ENCODE measurements around the gene NR1H2. TPM values are rescaled to one million over a fixed set of nuclear protein-coding genes. Genes with fewer than 3 reads are reported as not detected.
A peak's percentile ranks its signal among the peaks of the same experiment; 100 is the strongest.

NR1H2 gene
- total RNA-seq, 1 experiment from 2014 or later = 40.3 TPM

DNA sequence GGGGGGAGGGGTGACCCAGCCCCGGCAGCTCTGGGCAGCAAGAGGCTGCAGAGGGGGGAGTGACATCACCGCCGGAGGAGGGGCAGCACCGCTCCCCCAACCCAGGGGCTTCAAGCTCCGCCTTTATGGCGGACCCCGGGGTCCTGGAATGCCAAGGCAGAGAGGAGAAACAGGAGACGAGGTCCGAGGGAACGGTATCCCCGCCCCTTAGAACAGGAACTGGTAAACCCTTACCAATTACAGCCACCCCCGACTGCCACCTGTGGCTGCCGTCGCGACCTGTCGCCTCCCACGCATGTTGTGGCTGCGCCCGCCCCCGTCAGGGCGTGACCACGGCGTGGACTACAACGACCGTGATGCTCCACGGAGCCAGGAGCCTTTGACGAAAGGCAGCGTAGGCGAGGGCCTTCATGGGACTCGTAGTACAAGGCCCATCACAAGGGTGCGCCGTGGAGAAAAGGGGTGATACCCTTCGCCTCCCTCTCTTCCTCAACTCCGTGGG lies 43.0 kb upstream of the NR1H2 start:
- ATAC-seq = peak; percentile 50
- H3K9me2 ChIP-seq (ENCODE audit: insufficient read depth) = no peaks in the 10 kb centered on the region
- H3K27ac ChIP-seq (ENCODE audit: low read depth, low read length) = peak overlapping the region; percentile 39
- DNase-seq (ENCODE audit: low read depth, low spot score) = peak; percentile 88
- TF ChIP-seq EGR1 (IDR thresholded peaks at IDR 0.05; ENCODE audit: low read depth) (peak; percentile 98), RAD21 (IDR thresholded peaks at IDR 0.05; ENCODE audit: low read depth) (no peak), YY1 (IDR thresholded peaks at IDR 0.05; ENCODE audit: extremely low read depth, insufficient replicate concordance, low read depth, low read length) (no peak), EZH2 (IDR thresholded peaks at IDR 0.05) (no peak)
- RAD21 ChIA-PET (ENCODE audit: low non-redundant PET in 1 of 2, low total read pairs in 2 of 2, uncharacterized antibody in 2 of 2, unreplicated experiment in 2 of 2) = interaction anchor here in 1 of 2 experiments (0.6 kb wide), 1 partner anchor 13 kb away, joined by 9 read pairs; no protein-coding TSS in a partner anchor
- CTCF ChIA-PET = no interaction called here
- no peaks in the 10 kb centered on the region for H3K36me3 ChIP-seq (ENCODE audit: control insufficient read depth in 1 of 2, insufficient read depth in 2 of 2, low read length in 2 of 2)
- POLR2A ChIA-PET = interaction anchor here (0.5 kb wide), 1 partner anchor 392 kb away, joined by 4 read pairs; no protein-coding TSS in a partner anchor
- H3K4me1 ChIP-seq (ENCODE audit: control insufficient read depth in 1 of 2, insufficient read depth in 2 of 2, low read length in 2 of 2) = peaks cover 26 to 54% of the 10 kb centered on the region in 2 experiments
- intact Hi-C loops (cut with micrococcal nuclease) = no loop called here
- no peaks in the 10 kb centered on the region for H4K20me1 ChIP-seq (ENCODE audit: insufficient read depth)
- no TSS peak for BruUV-seq (replicated peaks)
- H2AFZ ChIP-seq (ENCODE audit: low read depth, low read length, poor library complexity, severe bottlenecking) = peak overlapping the region; percentile 95
- H3K27me3 ChIP-seq (ENCODE audit: insufficient read depth, low read length) = no peaks in the 10 kb centered on the region
- H3K9me3 ChIP-seq (ENCODE audit: control insufficient read depth in 1 of 2, insufficient read depth in 1 of 2, low read depth in 1 of 2, low read length in 2 of 2) = no peaks in the 10 kb centered on the region
- H3K79me2 ChIP-seq (ENCODE audit: insufficient read depth, low read length) = no peaks in the 10 kb centered on the region
- peak overlapping the region; percentile 11; the same call in 1 of the 2 replicates for H3K9ac ChIP-seq (ENCODE audit: low read length)
- H3K4me3 ChIP-seq (replicated peaks in 1 of 2; ENCODE audit: low read depth in 1 of 2, low read length in 2 of 2) = peak overlapping the region; percentile 40 to 46
- peak overlapping the region; percentile 86 for H3K4me2 ChIP-seq (ENCODE audit: low read length)

DNA sequence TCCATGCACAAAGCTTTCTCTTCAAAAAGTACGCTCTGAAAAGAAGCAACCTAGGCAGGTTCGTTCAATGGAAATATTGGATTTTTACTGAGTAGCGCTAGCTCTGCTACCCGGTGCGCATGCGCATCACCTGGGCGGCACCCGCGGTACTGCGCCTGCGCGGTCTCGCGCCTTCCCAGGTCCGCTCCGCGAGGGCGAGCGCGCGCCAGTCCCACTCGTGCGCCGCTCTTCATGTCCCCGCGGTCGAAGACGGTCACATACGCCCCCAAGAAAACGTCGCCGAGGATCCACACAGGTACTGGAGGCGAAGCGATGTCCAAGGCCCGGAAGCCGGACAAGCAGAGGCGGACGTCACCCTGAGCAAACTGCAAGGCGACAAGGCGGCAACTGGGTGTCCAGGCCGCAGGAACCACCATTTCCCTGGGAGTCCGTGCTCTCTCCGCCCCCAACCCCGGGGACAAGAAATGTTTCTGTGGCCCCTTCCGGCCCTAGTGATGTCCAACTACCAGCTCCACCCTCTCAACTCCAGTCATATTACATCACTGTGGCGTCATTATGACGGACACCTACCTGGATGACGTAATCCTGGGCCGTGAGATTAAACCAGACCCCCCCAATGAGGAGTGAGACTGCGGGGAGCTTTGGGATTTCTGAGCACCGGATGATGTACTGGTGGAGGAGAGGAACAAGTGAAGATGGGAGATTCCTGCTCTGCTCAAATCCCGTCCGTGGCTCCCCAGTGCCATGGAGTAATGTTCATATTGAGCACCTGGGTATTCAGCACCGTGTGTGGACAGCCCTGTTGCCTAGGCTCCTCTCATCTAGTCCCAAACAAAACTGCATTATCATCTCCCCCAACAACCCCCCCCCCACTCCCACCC lies 42.3 kb upstream of the NR1H2 start:
- DNase-seq (ENCODE audit: low read depth, low spot score) (no peak), ATAC-seq (peak; percentile 8; the same call in 1 of the 2 replicates)
- Histone ChIP-seq H3K9ac (ENCODE audit: low read length) (peak overlapping the region; percentile 11; the same call in 1 of the 2 replicates), H4K20me1 (ENCODE audit: insufficient read depth) (no peaks in the 10 kb centered on the region), H3K4me2 (ENCODE audit: low read length) (peak overlapping the region; percentile 86), H2AFZ (ENCODE audit: low read depth, low read length, poor library complexity, severe bottlenecking) (peak overlapping the region; percentile 95), H3K9me3 (ENCODE audit: control insufficient read depth in 1 of 2, insufficient read depth in 1 of 2, low read depth in 1 of 2, low read length in 2 of 2) (no peaks in the 10 kb centered on the region), H3K36me3 (ENCODE audit: control insufficient read depth in 1 of 2, insufficient read depth in 2 of 2, low read length in 2 of 2) (no peaks in the 10 kb centered on the region), H3K4me1 (ENCODE audit: control insufficient read depth in 1 of 2, insufficient read depth in 2 of 2, low read length in 2 of 2) (peaks cover 26 to 51% of the 10 kb centered on the region in 2 experiments), H3K27me3 (ENCODE audit: insufficient read depth, low read length) (no peaks in the 10 kb centered on the region), H3K9me2 (ENCODE audit: insufficient read depth) (no peaks in the 10 kb centered on the region), H3K4me3 (replicated peaks in 1 of 2; ENCODE audit: low read depth in 1 of 2, low read length in 2 of 2) (peak overlapping the region; percentile 40 to 46), H3K27ac (ENCODE audit: low read depth, low read length) (peak overlapping the region; percentile 39), H3K79me2 (ENCODE audit: insufficient read depth, low read length) (no peaks in the 10 kb centered on the region)
- BruUV-seq (replicated peaks) = no TSS peak
- TF ChIP-seq EZH2phosphoT487 (IDR thresholded peaks at IDR 0.05; ENCODE audit: borderline replicate concordance) = no peak
- peak; percentile 36; the same call in 1 of the 2 replicates for TF ChIP-seq CBX3 (IDR thresholded peaks at IDR 0.05; ENCODE audit: low read depth)
- TF ChIP-seq RAD21 (IDR thresholded peaks at IDR 0.05; ENCODE audit: low read depth) = no peak
- peak; percentile 72 for TF ChIP-seq POLR2AphosphoS5 (IDR thresholded peaks at IDR 0.05; ENCODE audit: low read depth, low read length)
- TF ChIP-seq POLR2A (IDR thresholded peaks at IDR 0.05; ENCODE audit: borderline replicate concordance, extremely low read depth, insufficient read depth, insufficient read length) = no peak
- TF ChIP-seq, protein P1, sequence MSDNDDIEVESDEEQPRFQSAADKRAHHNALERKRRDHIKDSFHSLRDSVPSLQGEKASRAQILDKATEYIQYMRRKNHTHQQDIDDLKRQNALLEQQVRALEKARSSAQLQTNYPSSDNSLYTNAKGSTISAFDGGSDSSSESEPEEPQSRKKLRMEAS (IDR thresholded peaks at IDR 0.05) = peak; percentile 98
- no peak for TF ChIP-seq ZNF274 (IDR thresholded peaks at IDR 0.05; ENCODE audit: low read depth, low read length)
- TF ChIP-seq, protein P2, sequence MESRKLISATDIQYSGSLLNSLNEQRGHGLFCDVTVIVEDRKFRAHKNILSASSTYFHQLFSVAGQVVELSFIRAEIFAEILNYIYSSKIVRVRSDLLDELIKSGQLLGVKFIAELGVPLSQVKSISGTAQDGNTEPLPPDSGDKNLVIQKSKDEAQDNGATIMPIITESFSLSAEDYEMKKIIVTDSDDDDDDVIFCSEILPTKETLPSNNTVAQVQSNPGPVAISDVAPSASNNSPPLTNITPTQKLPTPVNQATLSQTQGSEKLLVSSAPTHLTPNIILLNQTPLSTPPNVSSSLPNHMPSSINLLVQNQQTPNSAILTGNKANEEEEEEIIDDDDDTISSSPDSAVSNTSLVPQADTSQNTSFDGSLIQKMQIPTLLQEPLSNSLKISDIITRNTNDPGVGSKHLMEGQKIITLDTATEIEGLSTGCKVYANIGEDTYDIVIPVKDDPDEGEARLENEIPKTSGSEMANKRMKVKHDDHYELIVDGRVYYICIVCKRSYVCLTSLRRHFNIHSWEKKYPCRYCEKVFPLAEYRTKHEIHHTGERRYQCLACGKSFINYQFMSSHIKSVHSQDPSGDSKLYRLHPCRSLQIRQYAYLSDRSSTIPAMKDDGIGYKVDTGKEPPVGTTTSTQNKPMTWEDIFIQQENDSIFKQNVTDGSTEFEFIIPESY (IDR thresholded peaks at IDR 0.05; ENCODE audit: extremely low read depth, insufficient replicate concordance, low read length) = no peak
- TF ChIP-seq TCF7L2 (IDR thresholded peaks at IDR 0.05; ENCODE audit: borderline replicate concordance, extremely low read depth, insufficient read depth, insufficient read length) = no peak
- TF ChIP-seq ZFX (IDR thresholded peaks at IDR 0.05) = 0 out of 2 replicates have a peak, but pooled peaks have one; percentile 23
- TF ChIP-seq, protein P3, sequence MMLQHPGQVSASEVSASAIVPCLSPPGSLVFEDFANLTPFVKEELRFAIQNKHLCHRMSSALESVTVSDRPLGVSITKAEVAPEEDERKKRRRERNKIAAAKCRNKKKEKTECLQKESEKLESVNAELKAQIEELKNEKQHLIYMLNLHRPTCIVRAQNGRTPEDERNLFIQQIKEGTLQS (IDR thresholded peaks at IDR 0.05) = no peak
- no peak for TF ChIP-seq YY1 (IDR thresholded peaks at IDR 0.05; ENCODE audit: extremely low read depth, insufficient replicate concordance, low read depth, low read length)
- no peak for TF ChIP-seq SRF (IDR thresholded peaks at IDR 0.05; ENCODE audit: low read depth)
- intact Hi-C loops (cut with micrococcal nuclease) = no loop called here
- ChIA-PET POLR2A (no interaction called here), CTCF (no interaction called here), RAD21 (ENCODE audit: low non-redundant PET in 1 of 2, low total read pairs in 2 of 2, uncharacterized antibody in 2 of 2, unreplicated experiment in 2 of 2) (interaction anchor here in 1 of 2 experiments (0.6 kb wide), 1 partner anchor 14 kb away, joined by 9 read pairs; no protein-coding TSS in a partner anchor)
